HG02970 (cell line): ENCODE data around the gene NOL6.
"Not testable (repeated sequence)": the region's sequence is repeated elsewhere in the genome, so short reads cannot be mapped to it uniquely, and the experiment has no call there.

ENCODE experiments used
- ATAC-seq: cut with Tn5 transposase; IDR thresholded peaks from one replicate; pipeline ENCODE4 v1.9.1; 2021; ENCODE audit warnings: mild to moderate bottlenecking, moderate library complexity, moderate number of reproducible peaks; ENCODE audit not compliant: unreplicated experiment, low FRiP score

NOL6 gene

GRCh38 chr9:33472171-33472880 is 1.4 kb downstream of the NOL6 start:
- ATAC-seq, result no peak

- no peak for ATAC-seq
These were observed 2.4 kb downstream of the NOL6 start for GRCh38 chr9:33471361-33471760.

GRCh38 chr9:33469891-33470290 is 3.8 kb downstream of the NOL6 start:
- no peak for ATAC-seq

DNA sequence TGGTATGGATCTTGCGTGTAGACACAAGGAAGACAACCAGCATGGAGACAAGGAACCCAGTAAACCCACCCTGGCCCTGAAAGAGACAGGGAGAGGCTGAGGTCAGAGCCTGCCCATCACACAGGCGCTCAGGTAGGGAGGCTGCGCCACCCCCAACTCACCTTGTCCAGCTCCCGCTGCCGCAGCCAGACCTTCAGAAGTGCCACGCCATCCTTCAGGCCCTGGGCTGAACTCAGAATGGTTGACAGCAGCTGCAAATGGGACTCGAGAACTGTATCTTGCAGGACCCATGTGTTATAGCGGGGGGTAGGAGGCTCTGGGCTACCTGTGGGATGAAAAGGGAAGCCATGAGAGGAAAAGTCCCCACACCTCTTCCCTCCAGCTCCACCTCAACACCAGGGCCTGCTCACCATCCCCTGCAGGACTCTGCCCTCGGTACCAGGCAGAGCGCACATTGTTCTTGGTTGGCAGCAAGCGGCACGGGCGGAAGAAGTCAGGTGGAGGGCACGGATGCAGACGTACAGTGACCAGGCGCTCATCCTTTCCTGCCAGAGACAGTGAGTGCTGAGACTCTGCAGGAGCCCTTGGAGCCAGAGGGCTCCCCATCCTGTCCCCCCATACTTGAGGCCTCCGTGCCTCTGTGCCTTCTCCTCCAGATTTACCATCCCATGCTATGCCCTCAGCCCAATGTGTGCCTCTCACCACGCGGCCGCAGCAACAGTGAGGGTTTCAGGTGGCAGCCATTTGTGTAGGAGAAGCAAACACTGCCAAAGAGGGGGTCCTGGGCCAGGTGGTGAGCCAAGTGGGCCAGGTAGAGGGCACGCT is 4.7 kb downstream of the NOL6 start:
- ATAC-seq, result no peak

DNA sequence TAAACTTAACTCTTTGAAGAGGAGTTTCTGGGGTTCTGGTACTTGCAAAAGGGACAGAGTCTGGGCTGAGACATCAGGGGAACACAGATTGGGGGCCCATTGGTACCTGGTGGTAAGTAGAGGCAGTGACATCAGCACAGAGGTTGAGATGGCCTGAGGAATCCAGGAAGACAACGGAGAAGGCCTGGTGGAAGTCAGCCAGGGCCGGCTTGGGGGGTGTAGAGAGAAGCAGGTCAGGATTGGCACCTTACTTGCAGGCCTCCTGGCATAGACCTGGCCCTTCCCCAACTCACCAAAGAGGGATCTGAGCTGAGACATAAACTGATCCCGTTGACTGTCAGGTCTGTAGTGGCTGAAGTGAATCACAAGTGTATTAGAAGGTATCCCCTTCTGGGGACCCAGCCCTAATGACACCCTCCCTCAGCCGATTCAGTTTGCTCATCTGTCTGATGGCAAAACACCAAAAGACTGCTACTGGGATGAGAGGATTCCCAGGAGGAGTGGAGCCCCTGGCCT is 5.5 kb downstream of the NOL6 start:
- no peak for ATAC-seq

DNA sequence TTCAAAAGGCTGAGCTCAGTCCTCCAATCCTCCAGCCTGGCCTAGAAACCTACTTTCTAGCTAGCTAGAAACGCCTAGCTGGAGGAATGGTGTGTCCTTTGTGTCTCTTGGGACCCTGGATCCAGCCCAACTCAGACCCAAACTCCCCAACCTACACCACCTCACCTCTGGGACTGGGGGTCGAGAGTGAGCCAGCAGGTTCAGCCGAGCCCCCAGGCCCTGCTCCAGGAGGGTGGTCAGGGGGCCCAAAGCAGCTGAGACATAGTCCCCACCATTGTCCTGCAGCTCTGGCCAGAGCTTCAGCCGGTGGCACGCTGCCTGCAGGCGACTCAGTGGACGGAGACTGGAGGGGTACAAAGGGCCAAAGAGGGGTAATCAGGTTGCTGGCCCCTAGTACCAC is 6.2 kb downstream of the NOL6 start:
- ATAC-seq, result no peak

GRCh38 chr9:33466565-33467495 is 6.9 kb downstream of the NOL6 start:
- ATAC-seq, result no peak

GRCh38 chr9:33465596-33466564 is 7.8 kb downstream of the NOL6 start:
- ATAC-seq, result no peak

DNA sequence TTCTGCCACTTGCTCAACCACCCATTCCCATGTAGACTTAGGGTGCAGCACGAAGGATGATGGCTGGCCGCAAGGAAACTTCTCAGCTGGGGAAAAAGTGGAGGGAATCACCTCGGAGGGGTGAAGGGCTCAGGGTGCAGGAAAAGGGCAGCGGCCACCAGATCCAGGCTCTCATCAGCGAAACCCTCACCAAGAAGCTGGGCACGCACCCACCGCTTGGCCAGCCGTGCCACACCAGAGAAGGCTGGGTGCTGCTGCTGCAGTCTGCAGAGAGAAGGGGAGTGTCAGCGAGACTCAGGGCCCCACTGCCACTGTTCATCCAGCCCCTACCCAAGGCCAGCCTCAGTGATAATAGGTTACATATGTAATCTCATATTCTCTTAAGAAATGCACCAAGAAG is 8.6 kb downstream of the NOL6 start:
- no peak for ATAC-seq

- ATAC-seq, result no peak
These were observed 9.6 kb downstream of the NOL6 start for GRCh38 chr9:33464045-33464636.

- ATAC-seq, result no peak
These were observed 10.6 kb downstream of the NOL6 start for GRCh38 chr9:33463151-33463550.

DNA sequence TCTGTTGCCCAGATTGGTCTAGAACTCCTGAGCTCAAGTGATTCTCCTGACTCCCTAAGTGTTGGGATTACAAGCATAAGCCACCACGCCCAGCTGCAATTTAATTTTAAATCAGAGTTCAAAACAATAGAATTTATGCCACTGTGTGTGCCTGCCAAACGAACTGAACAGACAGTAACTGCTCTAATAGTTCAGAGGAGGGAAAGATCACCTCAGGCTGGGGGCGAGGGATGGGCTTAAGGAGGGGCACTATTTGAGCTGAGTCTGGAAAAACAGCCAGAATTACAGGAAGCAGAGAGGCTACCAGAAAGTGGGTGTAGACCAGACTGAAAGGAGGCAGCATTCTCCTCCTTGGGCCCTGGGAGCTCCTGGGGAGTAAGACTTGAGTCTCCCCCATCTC is 12.2 kb downstream of the NOL6 start:
- no peak for ATAC-seq

DNA sequence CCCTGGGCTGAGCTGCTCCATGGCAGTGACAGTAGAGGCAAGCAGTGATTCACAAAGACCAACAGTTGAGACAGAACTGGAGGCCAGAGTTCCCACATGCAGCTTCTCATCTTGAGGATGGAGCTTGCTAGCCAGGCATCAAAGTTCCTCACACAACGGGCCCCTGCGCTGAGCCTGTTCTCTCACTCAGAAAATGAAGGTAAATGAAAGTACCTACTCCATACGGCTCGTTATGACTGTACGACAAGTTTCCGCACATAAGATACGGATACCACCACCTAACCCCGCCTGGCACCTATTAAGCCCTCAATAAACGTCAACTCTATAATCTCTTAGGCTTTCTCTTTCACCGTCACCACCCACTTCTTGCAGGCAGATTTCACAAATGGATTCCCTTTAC is 12.9 kb downstream of the NOL6 start:
- ATAC-seq, result no peak

GRCh38 chr9:33459115-33459514 is 14.6 kb downstream of the NOL6 start:
- no peak for ATAC-seq

DNA sequence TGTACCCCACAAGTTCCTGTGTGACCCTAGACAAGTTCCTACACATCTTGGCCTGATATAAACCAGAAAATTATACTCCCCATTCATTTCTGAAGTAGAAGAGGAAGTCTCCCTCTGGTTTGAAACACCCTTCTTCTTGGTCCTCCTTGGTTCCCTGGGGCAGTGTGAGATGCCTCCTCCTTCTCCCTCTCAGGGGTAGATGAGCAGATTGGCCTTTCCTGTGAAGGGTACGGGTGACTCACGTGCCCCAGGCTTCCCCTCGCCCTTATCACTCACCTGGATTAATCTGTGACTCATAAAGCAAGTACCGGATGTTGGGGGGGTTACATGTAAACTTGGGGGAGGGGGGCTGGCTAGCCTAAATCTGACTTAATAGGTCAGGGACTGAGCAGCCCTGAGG is 15.3 kb downstream of the NOL6 start:
- no peak for ATAC-seq

DNA sequence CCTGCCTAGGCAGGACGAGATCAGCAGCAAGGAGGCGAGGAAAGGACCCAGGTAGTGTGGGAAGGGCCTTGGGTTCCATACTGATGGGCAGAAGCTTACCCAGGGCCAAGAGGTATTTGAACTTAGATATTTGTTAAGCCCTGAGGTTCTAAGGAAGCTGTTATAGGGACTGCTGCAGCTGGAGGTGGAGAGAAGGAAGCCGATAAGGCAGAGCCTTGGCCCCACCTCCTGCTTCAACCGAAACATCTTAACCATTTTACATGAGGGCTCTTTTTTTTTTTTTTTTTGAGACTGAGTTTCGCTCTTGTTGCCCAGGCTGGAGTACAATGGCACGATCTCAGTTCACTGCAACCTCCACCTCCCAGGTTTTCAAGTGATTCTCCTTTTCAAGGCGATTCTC is 17.8 kb downstream of the NOL6 start:
- ATAC-seq, result no peak

GRCh38 chr9:33455456-33455855 is 18.3 kb downstream of the NOL6 start:
- not testable (repeated sequence) for ATAC-seq

- ATAC-seq, result not testable (repeated sequence)
These were observed 19.1 kb downstream of the NOL6 start for GRCh38 chr9:33454661-33455026.

DNA sequence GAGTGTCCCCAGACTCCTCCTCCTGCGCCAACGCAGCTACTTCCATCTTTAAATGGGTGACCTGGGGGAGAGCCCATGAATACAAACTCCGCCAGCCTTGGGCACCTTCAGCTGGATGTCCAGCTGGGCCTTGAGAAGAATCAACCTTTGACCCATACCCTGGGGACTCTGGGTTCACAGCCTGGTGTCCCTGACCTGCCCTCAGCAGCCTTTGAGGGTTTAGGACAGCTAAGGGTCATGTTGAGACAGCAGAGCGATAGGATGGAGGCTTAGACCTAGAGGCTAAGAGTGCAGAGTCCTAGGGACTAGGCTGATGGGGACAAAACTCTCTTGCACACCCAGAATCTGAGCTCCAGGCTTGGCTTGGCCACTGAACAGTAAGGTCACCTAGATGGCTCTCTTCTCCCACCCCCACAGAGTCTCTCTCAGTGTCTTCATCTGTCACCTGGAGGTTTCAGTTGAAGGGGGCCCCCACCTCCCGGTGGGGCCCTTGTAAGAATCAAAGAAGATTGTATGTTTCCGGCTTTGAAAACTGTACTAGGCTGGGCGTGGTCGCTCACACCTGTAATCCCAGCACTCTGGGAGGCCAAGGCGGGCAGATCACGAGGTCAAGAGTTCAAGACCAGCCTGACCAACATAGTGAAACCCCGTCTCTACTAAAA is 19.6 kb downstream of the NOL6 start:
- ATAC-seq, result no peak
